HCT116 (cell line): Measurements from ENCODE around the gene ONECUT3. TPM values are rescaled to one million over a fixed set of nuclear protein-coding genes. Genes with fewer than 3 reads are reported as not detected.

Experiments
- ATAC-seq: fragments of 200-7000 bp; cut with Tn5 transposase; 2 replicates; pipeline ENCODE4 v1.9.1; 2020; ENCODE audit warnings: mild to moderate bottlenecking, moderate library complexity
- BruUV-seq: library from RNA; stranded (reverse); fragments of 400-500 nt; replicated peaks from 2 replicates; lab custom pipeline; 2021; lab: Mats Ljungman, UMichigan
- CTCF ChIA-PET: fragments of 300-600 bp; sonication (Branson Sonifier 250); formaldehyde crosslinking; loops from one replicate; lab custom pipeline; 2021; ENCODE audit warnings: antibody characterized with exemption; lab: Charles Lee
- POLR2A ChIA-PET: fragments of 300-600, 350-600 bp; sonication (Branson Sonifier 250); formaldehyde crosslinking; loops from one replicate; lab custom pipeline; 2021; ENCODE audit warnings: antibody characterized with exemption; lab: Charles Lee
- RAD21 ChIA-PET, 2 experiments: fragments of 300-600 bp; sonication (Branson Sonifier 250); formaldehyde crosslinking; loops; one replicate each; lab custom pipeline; 2023; ENCODE audit warnings: low total read pairs in 2 of 2; ENCODE audit not compliant: uncharacterized antibody in 2 of 2, unreplicated experiment in 2 of 2, low non-redundant PET in 1 of 2; lab: Charles Lee
- DNase-seq: peaks from one replicate; pipeline ENCODE4 v3.0.0-alpha.2; 2010; ENCODE audit warnings: low read depth, low spot score
- H2AFZ ChIP-seq: fragments of 200-600 bp; shearing (Covaris generic), sonication (generic); 2 replicates; pipeline ENCODE4 v1.6.1; 2017; ENCODE audit warnings: low read depth, mixed run types, mixed read lengths, antibody characterized with exemption, low read length; ENCODE audit not compliant: poor library complexity, severe bottlenecking
- H3K27ac ChIP-seq: 2 replicates; pipeline ENCODE4 v1.5.1; 2012; ENCODE audit warnings: low read depth, low read length
- H3K27me3 ChIP-seq: fragments of 200-600 bp; sonication (generic); 2 replicates; pipeline ENCODE4 v1.6.1; 2016; ENCODE audit warnings: mixed run types, low read length, mixed read lengths; ENCODE audit not compliant: insufficient read depth
- H3K36me3 ChIP-seq, 2 experiments: fragments of 200-500 bp in 1 of 2; fragments of 200-600 bp in 1 of 2; sonication (Bioruptor generic) in 1 of 2; sonication (generic) in 1 of 2; 2 replicates each; pipeline versions ENCODE4 v1.5.1 to v1.6.1; 2014 to 2016; ENCODE audit warnings: low read length in 2 of 2, inconsistent platforms in 1 of 2, mixed read lengths in 1 of 2, mixed run types in 1 of 2; ENCODE audit not compliant: insufficient read depth in 2 of 2, control insufficient read depth in 1 of 2
- H3K4me1 ChIP-seq, 2 experiments: fragments of 200-600 bp in 1 of 2; sonication (generic) in 1 of 2; 2 replicates each; pipeline versions ENCODE4 v1.5.1 to v1.6.1; 2012 to 2017; ENCODE audit warnings: low read length in 2 of 2, inconsistent platforms in 1 of 2, mild to moderate bottlenecking in 1 of 2, mixed read lengths in 1 of 2, mixed run types in 1 of 2, moderate library complexity in 1 of 2; ENCODE audit not compliant: insufficient read depth in 2 of 2, control insufficient read depth in 1 of 2
- H3K4me2 ChIP-seq: fragments of 200-600 bp; sonication (generic); 2 replicates; pipeline ENCODE4 v1.6.1; 2017; ENCODE audit warnings: mixed run types, low read length, mixed read lengths
- H3K4me3 ChIP-seq, 2 experiments: fragments of 200-600 bp in 1 of 2; sonication (generic) in 1 of 2; replicated peaks in 1 of 2; 2 replicates each; pipeline ENCODE4 v1.5.1; 2011 to 2016; ENCODE audit warnings: low read length in 2 of 2, control low read depth in 1 of 2, low read depth in 1 of 2, mild to moderate bottlenecking in 1 of 2, mixed read lengths in 1 of 2, mixed run types in 1 of 2
- H3K79me2 ChIP-seq: fragments of 200-600 bp; sonication (generic); 2 replicates; pipeline ENCODE4 v1.6.1; 2017; ENCODE audit warnings: mild to moderate bottlenecking, mixed run types, low read length, moderate library complexity, mixed read lengths; ENCODE audit not compliant: insufficient read depth
- H3K9ac ChIP-seq: fragments of 200-600 bp; sonication (generic); 2 replicates; pipeline ENCODE4 v1.6.1; 2016; ENCODE audit warnings: low read length, mixed read lengths
- H3K9me2 ChIP-seq: fragments of 200-600 bp; sonication (generic), shearing (Covaris generic); 2 replicates; pipeline ENCODE4 v1.6.1; 2017; ENCODE audit warnings: mixed run types, mild to moderate bottlenecking, moderate library complexity; ENCODE audit not compliant: insufficient read depth
- H3K9me3 ChIP-seq, 2 experiments: fragments of 200-500 bp in 1 of 2; fragments of 200-600 bp in 1 of 2; sonication (Bioruptor generic) in 1 of 2; sonication (generic) in 1 of 2; 2 replicates each; pipeline ENCODE4 v1.6.1; 2014 to 2017; ENCODE audit warnings: low read length in 2 of 2, mixed read lengths in 2 of 2, inconsistent platforms in 1 of 2, low read depth in 1 of 2, mild to moderate bottlenecking in 1 of 2, mixed run types in 1 of 2, moderate library complexity in 1 of 2; ENCODE audit not compliant: control insufficient read depth in 1 of 2, insufficient read depth in 1 of 2
- H4K20me1 ChIP-seq: fragments of 200-600 bp; sonication (generic), shearing (Covaris generic); 2 replicates; pipeline ENCODE4 v1.6.1; 2017; ENCODE audit warnings: mixed run types, mild to moderate bottlenecking, moderate library complexity; ENCODE audit not compliant: insufficient read depth
- ATF3 ChIP-seq: IDR thresholded peaks from 2 replicates; pipeline ENCODE4 v1.6.1; 2012
- CBX3 ChIP-seq: IDR thresholded peaks from 2 replicates; pipeline ENCODE4 v1.6.1; 2012; ENCODE audit warnings: low read depth
- CTCF ChIP-seq, 3 experiments: fragments of 200-600 bp in 1 of 3; sonication (generic) in 1 of 3; IDR thresholded peaks in 2 of 3; conservative IDR thresholded peaks in 1 of 3; 2 replicates each; pipeline ENCODE4 v1.5.1; 2012 to 2017; ENCODE audit warnings: low read depth in 2 of 3, low read length in 2 of 3, antibody characterized with exemption in 1 of 3, borderline replicate concordance in 1 of 3, control low read depth in 1 of 3, mild to moderate bottlenecking in 1 of 3, mixed read lengths in 1 of 3, mixed run types in 1 of 3, moderate library complexity in 1 of 3; ENCODE audit not compliant: insufficient read depth in 1 of 3
- EGR1 ChIP-seq: IDR thresholded peaks from 2 replicates; pipeline ENCODE4 v1.6.1; 2012; ENCODE audit warnings: low read depth
- ELF1 ChIP-seq: IDR thresholded peaks from 2 replicates; pipeline ENCODE4 v1.6.1; 2012; ENCODE audit warnings: low read depth, borderline replicate concordance
- MAX ChIP-seq: IDR thresholded peaks from 2 replicates; pipeline ENCODE4 v1.6.1; 2012
- POLR2AphosphoS5 ChIP-seq: IDR thresholded peaks from 2 replicates; pipeline ENCODE4 v1.6.1; 2011; ENCODE audit warnings: mild to moderate bottlenecking, low read depth, low read length, moderate library complexity
- RAD21 ChIP-seq: IDR thresholded peaks from 2 replicates; pipeline ENCODE4 v1.6.1; 2012; ENCODE audit warnings: low read depth, mild to moderate bottlenecking
- REST ChIP-seq: IDR thresholded peaks from 2 replicates; pipeline ENCODE4 v1.6.1; 2012; ENCODE audit warnings: low read depth
- SIN3A ChIP-seq: IDR thresholded peaks from 2 replicates; pipeline ENCODE4 v1.6.1; 2012; ENCODE audit warnings: low read depth
- SRF ChIP-seq: IDR thresholded peaks from 2 replicates; pipeline ENCODE4 v1.6.1; 2012; ENCODE audit warnings: low read depth
- TCF7L2 ChIP-seq: IDR thresholded peaks from 2 replicates; pipeline ENCODE4 v1.7.0; 2011; ENCODE audit warnings: borderline replicate concordance, inconsistent platforms; ENCODE audit not compliant: insufficient read depth, insufficient read length; ENCODE audit errors: extremely low read depth
- ZBTB33 ChIP-seq: IDR thresholded peaks from 2 replicates; pipeline ENCODE4 v1.6.1; 2011; ENCODE audit warnings: mild to moderate bottlenecking, low read length, moderate library complexity; ENCODE audit not compliant: insufficient replicate concordance; ENCODE audit errors: extremely low read depth
- ZFX ChIP-seq: fragments of 450-650 bp; IDR thresholded peaks from 2 replicates; pipeline ENCODE4 v1.6.1; 2017
- ZNF274 ChIP-seq: fragments of 200-500 bp; sonication (Bioruptor generic); IDR thresholded peaks from 2 replicates; pipeline ENCODE4 v1.6.1; 2014; ENCODE audit warnings: mild to moderate bottlenecking, low read depth, low read length, inconsistent platforms
- intact Hi-C: fragments of 100-400 bp; cut with micrococcal nuclease; formaldehyde crosslinking; loops from 2 replicates; pipeline ENCODE4 v1.10.0; 2022
- total RNA-seq: library from RNA; stranded (reverse); gene quantifications from one replicate; pipeline ENCODE4 v1.2.1, GENCODE V29; 2021; ENCODE audit not compliant: unreplicated experiment

ONECUT3 gene
- total RNA-seq, 1 experiment from 2014 or later = 22.1 TPM

- CTCF ChIA-PET = no interaction called here
- no peak for TF ChIP-seq REST
- no peak for TF ChIP-seq ZFX
- no peak for TF ChIP-seq ZBTB33
- no peak for TF ChIP-seq RAD21
- no peak for TF ChIP-seq POLR2AphosphoS5
- no peak for TF ChIP-seq ELF1
- TF ChIP-seq CTCF (IDR thresholded peaks at IDR 0.05 in 2 of 3, conservative IDR thresholded peaks at IDR 0.05 in 1 of 3; ENCODE audit: borderline replicate concordance in 1 of 3, insufficient read depth in 1 of 3, low read depth in 2 of 3, low read length in 2 of 3) = no peak
- no peak for TF ChIP-seq SIN3A
- TF ChIP-seq SRF = no peak
- TF ChIP-seq MAX = no peak
- TF ChIP-seq TCF7L2 = no peak
- TF ChIP-seq CBX3 = no peak
- no peak for TF ChIP-seq ATF3
- TF ChIP-seq ZNF274 = no peak
- no peak for TF ChIP-seq EGR1
- Histone ChIP-seq H3K27me3 (no peaks in the 10 kb centered on the region), H3K4me3 (no peak overlapping the region), H3K9me2 (no peaks in the 10 kb centered on the region), H3K79me2 (no peaks in the 10 kb centered on the region), H3K9me3 (no peaks in the 10 kb centered on the region; a peak in 1 of 4 replicates), H3K27ac (no peak overlapping the region; the same call in 1 of the 2 replicates), H3K36me3 (0 out of 4 replicates have a peak, but pooled peaks cover 0 to 4% of the 10 kb centered on the region in 2 experiments), H3K9ac (no peak overlapping the region), H3K4me1 (no peaks in the 10 kb centered on the region), H4K20me1 (no peaks in the 10 kb centered on the region), H2AFZ (no peak overlapping the region), H3K4me2 (no peak overlapping the region)
- DNase-seq (no peak), ATAC-seq (no peak)
- POLR2A ChIA-PET = interaction anchor here (3.2 kb wide), 1 partner anchor 10 kb away, joined by 12 read pairs; no protein-coding TSS in a partner anchor
- no TSS peak for BruUV-seq
- intact Hi-C loops = no loop called here
- RAD21 ChIA-PET = interaction anchor here in 1 of 2 experiments (0.7 kb wide), 1 partner anchor 11 kb away, joined by 4 read pairs; no protein-coding TSS in a partner anchor
Observed at GRCh38 chr19:1736280-1736679, 17.0 kb upstream of the ONECUT3 start.
